ENCODE measurements around the gene GTF2IRD1. TPM values are rescaled to one million over a fixed set of nuclear protein-coding genes. Genes with fewer than 3 reads are reported as not detected.

GTF2IRD1 gene
- total RNA-seq, 4 donors from 2014 or later, result 3.9 to 18.1 (median 11.0) TPM

DNA sequence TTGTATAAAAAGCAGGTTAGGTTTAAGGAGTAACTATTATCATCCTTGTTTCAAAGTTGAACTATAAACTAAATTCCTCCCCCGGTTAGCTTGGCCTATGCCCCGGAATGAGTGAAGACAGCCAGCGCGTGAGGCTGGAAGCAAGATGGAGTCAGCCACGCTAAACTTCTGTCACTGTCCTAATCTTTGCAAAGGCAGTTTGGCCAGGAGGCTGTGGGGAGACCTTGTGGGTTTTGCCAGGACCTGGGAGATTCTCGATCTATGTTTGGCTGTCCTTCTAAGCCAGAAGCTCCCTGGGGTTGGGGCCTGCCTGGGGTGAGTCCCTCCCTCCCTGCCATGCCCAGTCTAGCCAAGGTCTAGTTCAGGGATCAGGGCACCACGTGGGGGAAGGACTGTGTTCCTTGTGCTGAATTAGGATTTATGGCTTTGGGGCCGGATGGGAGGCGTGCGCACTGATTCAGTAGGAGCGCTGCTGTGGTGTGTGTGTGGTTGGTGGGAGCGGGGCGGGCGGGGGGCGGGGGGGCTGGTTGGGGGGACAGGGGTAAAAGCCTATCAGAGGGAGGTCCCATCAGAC is 871 bp upstream of the GTF2IRD1 start:
- DNase-seq (ENCODE audit: low spot score), result no peak
- TF ChIP-seq, protein P1, sequence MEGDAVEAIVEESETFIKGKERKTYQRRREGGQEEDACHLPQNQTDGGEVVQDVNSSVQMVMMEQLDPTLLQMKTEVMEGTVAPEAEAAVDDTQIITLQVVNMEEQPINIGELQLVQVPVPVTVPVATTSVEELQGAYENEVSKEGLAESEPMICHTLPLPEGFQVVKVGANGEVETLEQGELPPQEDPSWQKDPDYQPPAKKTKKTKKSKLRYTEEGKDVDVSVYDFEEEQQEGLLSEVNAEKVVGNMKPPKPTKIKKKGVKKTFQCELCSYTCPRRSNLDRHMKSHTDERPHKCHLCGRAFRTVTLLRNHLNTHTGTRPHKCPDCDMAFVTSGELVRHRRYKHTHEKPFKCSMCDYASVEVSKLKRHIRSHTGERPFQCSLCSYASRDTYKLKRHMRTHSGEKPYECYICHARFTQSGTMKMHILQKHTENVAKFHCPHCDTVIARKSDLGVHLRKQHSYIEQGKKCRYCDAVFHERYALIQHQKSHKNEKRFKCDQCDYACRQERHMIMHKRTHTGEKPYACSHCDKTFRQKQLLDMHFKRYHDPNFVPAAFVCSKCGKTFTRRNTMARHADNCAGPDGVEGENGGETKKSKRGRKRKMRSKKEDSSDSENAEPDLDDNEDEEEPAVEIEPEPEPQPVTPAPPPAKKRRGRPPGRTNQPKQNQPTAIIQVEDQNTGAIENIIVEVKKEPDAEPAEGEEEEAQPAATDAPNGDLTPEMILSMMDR (IDR thresholded peaks at IDR 0.05), result no peak
- ATAC-seq (ENCODE audit: low FRiP score), result peak; percentile 11

DNA sequence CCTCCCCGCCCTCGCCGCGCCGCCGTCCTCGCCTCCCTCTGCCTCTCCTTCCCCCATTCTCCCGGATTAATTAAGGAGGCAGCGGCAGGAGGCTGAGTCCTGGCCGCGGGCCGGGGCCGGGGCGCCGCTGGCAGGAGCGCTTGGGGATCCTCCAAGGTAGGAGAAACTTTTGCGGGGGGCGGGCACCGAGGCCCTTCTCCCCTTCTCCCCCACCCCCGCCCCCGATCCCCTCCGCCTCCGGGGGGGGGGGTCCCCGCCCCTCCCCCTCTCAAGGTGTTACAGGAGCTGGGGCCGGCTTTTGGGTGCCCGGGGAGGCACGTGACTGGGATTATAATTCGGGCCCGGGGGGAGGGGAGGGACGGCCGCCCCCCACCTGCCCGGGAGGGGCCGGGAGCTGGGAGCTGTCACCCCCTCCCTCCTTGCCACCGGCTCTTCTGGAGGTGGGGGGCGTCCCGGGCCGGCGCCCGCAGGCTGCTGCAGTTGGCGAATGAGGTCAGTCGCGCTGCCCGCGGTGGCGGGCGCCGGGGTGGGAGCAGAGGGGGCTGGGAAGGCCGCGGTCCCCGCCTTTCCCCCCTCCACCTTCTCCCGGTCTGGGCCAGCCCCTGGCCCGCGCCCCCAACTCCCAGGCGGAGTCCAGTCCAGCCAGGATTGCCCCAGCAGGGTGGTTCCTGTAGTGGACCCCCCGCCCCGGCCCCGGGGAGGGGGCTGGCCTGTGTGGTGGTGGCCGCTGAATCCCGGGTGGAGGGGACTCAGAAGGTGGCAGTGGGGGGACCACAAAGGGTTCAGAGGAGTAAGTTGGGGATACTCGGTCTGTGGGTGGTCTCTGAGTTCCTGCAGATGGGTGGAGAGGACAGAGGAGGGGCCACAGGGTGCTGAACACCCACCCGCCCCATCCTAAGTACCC is 567 bp downstream of the GTF2IRD1 start:
- ATAC-seq (ENCODE audit: low FRiP score) (no peak), DNase-seq (ENCODE audit: low spot score) (no peak)
- TF ChIP-seq, protein P1 (IDR thresholded peaks at IDR 0.05), result no peak

DNA sequence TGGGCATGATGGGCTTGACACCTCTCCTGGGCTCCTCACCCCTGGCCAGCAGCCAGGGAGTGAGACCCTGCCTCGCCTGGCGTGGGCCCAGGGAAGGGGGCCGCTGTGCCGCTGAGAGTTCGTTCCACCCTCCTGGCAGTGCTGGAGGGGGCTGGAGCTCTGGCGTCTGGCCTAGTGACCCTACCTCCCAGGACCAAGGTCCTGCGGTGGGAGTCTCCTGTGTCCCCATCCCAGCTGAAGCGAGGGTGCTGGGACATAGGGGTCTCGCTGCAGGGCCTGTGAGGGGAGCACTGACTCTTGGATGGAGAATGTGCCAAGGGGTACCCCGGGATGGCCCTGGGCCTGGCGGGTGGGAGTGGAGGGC is 1.2 kb downstream of the GTF2IRD1 start:
- TF ChIP-seq, protein P1 (IDR thresholded peaks at IDR 0.05), result no peak
- ATAC-seq (ENCODE audit: low FRiP score), result no peak
- DNase-seq (ENCODE audit: low spot score), result no peak

DNA sequence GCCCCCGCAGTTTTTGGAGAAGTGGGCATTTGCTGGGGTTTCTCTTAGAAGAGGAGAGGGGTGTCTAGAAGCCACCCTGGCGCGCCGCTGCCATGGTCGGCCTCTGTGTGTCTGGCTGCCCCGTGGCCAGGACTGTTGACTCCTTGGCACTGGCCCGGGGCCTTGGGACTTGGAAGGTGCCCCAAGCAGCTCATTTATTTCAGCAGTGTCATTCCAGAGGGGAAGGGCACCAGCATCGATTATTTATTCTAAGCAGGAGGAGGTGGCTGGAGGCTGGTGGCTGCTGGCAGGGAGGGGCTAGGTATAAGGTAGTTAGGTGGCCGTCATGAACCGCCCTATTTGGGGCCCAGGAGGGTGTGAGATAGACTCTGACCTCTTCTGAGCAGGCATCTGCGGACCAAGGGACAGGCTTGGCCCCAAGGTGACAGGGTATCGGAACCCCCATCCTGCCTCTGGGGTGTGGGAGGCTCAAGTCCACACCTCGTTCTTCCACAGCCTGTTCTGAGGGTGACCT is 1.6 kb downstream of the GTF2IRD1 start:
- no peak for ATAC-seq (ENCODE audit: low FRiP score)
- TF ChIP-seq, protein P1 (IDR thresholded peaks at IDR 0.05), result no peak
- no peak for DNase-seq (ENCODE audit: low spot score)

DNA sequence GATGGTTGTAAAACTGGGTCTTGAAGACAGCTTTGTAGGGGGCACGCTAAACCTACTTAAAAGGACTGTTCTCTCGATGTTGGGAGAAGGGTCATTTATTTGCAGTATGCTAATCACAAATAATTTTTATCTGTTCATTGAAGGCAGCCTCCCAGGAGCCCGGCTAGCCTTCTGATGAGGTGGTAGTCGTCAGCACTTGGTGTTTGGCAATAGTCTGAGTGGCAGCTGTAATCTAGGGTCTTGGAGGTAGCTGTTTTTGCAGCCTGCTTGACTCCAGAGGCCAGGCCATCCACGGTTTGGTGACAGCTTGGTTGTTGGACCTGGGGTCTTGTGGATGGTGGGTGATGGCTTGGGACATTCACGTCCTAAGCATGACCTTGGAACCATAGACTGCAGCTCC is 2.2 kb downstream of the GTF2IRD1 start:
- TF ChIP-seq, protein P1 (IDR thresholded peaks at IDR 0.05), result no peak
- DNase-seq (ENCODE audit: low spot score) (no peak), ATAC-seq (ENCODE audit: low FRiP score) (no peak)

DNA sequence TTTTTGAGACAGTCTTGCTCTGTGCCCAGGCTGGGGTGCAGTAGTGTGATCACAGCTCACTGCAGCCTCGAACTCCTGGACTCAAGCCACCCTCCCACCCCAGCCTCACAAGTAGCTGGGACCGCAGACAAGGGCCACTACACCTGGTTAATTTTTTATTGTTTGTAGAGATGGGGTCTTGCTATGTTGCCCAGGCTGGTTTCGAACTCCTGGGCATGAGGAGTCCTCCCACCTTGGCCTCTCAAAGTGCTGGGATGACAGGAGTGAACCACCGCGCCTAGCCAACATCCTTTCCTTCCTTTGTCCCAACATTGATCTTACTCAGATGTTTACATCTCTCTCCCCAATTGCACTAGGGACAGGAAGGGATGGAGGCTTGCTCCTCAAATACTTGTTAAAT is 3.3 kb downstream of the GTF2IRD1 start:
- DNase-seq (ENCODE audit: low spot score), result no peak
- TF ChIP-seq, protein P1 (IDR thresholded peaks at IDR 0.05), result no peak
- ATAC-seq (ENCODE audit: low FRiP score), result no peak
